Mucosa of descending colon (tissue), 3 donors: ENCODE results near the gene UBE3C. TPM values are rescaled to one million over a fixed set of nuclear protein-coding genes. Genes with fewer than 3 reads are reported as not detected.

ENCODE experiments used
- ATAC-seq: fragments of 200-7000 bp; cut with Tn5 transposase; one replicate; pipeline ENCODE4 v1.9.1; 2020; ENCODE audit warnings: mild to moderate bottlenecking, moderate library complexity
- DNase-seq, 3 donors: peaks; one replicate each; pipeline ENCODE4 v3.0.0-alpha.2; 2020
- H3K36me3 ChIP-seq: fragments of 200-600 bp; one replicate; pipeline ENCODE4 v1.8.0; 2021; ENCODE audit warnings: low read depth, mild to moderate bottlenecking
- H3K4me1 ChIP-seq: fragments of 200-600 bp; one replicate; pipeline ENCODE4 v1.8.0; 2021; ENCODE audit warnings: low read depth, mild to moderate bottlenecking
- H3K4me3 ChIP-seq: fragments of 200-600 bp; one replicate; pipeline ENCODE4 v1.8.0; 2021; ENCODE audit warnings: mild to moderate bottlenecking
- H3K9me3 ChIP-seq: fragments of 200-600 bp; one replicate; pipeline ENCODE4 v1.8.0; 2021; ENCODE audit warnings: mild to moderate bottlenecking
- CTCF ChIP-seq: fragments of 200-600 bp; IDR thresholded peaks from one replicate; pipeline ENCODE4 v1.8.0; 2022; ENCODE audit warnings: antibody characterized with exemption, mild to moderate bottlenecking
- intact Hi-C, 2 donors: fragments of 100-400 bp; cut with DNase I in 1 of 2; cut with micrococcal nuclease in 1 of 2; formaldehyde crosslinking; loops; one replicate each; pipeline versions ENCODE4 v1.11.0 to v1.11.1; 2022; cut with DNase I, micrococcal nuclease
- total RNA-seq, 3 donors: library from RNA; stranded (reverse); fragmentation: NEBNext Ultra II Directional in 2 of 3; extraction: Animal tissue kit (Norgen Biotek cat#: 25700) in 2 of 3; gene quantifications; one replicate each; pipeline versions ENCODE4 v1.2.1 to v1.2.4, GENCODE V29; 2021 to 2023
- donor health status: DM: no; HTN: no; CAD: no; lungs with moderate emphysema.
- donor health status: DM: no; HTN: no; CAD: no.
- donor health status: DM: no; HTN: yes; CAD: no.

Gene UBE3C
- total RNA-seq, 3 donors from 2014 or later: 58.1 to 68.0 (median 66.7) TPM

- Histone ChIP-seq H3K4me3 (no peak overlapping the region), H3K4me1 (no peaks in the 10 kb centered on the region), H3K36me3 (no peaks in the 10 kb centered on the region), H3K9me3 (no peaks in the 10 kb centered on the region)
- TF ChIP-seq CTCF: no peak
- intact Hi-C loops: no loop called here
- DNase-seq (no peak), ATAC-seq (no peak)
Observed at GRCh38 chr7:157266272-157266671, 127.5 kb downstream of the UBE3C start.

GRCh38 chr7:157267516-157267915 is 128.8 kb downstream of the UBE3C start:
- Histone ChIP-seq H3K36me3 (no peaks in the 10 kb centered on the region), H3K9me3 (no peaks in the 10 kb centered on the region), H3K4me3 (no peak overlapping the region), H3K4me1 (no peaks in the 10 kb centered on the region)
- DNase-seq: peak in 1 of 3 donors; percentile 22
- intact Hi-C loops: no loop called here
- ATAC-seq: no peak
- TF ChIP-seq CTCF: no peak

- ATAC-seq: no peak
- DNase-seq: peak in 1 of 3 donors; percentile 19
- Histone ChIP-seq H3K4me1 (no peaks in the 10 kb centered on the region), H3K4me3 (no peak overlapping the region), H3K9me3 (no peaks in the 10 kb centered on the region), H3K36me3 (no peaks in the 10 kb centered on the region)
- TF ChIP-seq CTCF: no peak
- intact Hi-C loops: no loop called here
Observed at GRCh38 chr7:157267956-157268355, 129.2 kb downstream of the UBE3C start.

DNA sequence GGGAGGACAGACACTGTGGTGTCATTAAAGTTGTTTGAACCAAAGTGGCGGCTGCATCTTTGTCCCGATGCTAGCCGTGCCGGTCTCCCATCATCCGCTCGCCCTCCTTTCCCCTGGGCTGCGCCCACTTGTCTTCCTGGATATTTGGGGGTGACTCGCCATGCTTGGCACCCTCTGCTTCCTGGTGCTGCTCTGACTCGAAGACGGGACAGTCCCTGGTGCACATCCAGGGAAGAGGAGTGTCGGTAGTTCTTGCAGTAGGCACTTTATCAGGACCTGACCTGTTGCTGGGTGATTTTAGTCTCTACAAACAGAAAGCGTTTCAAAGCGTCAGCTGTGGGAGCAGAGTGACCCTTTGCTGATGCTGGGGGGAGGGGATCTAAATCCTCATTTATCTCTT is 129.8 kb downstream of the UBE3C start:
- no peak for DNase-seq
- intact Hi-C loops: no loop called here
- no peaks in the 10 kb centered on the region for H3K9me3 ChIP-seq
- TF ChIP-seq CTCF: no peak
- no peak for ATAC-seq
- peaks cover 5% of the 10 kb centered on the region for H3K4me1 ChIP-seq
- no peaks in the 10 kb centered on the region for H3K36me3 ChIP-seq
- H3K4me3 ChIP-seq: no peak overlapping the region

GRCh38 chr7:157269341-157270059 is 130.8 kb downstream of the UBE3C start:
- Histone ChIP-seq H3K9me3 (no peaks in the 10 kb centered on the region), H3K4me1 (peaks cover 9% of the 10 kb centered on the region), H3K36me3 (no peaks in the 10 kb centered on the region), H3K4me3 (no peak overlapping the region)
- TF ChIP-seq CTCF: no peak
- peak in 1 of 3 donors; percentile 27 for DNase-seq
- ATAC-seq: no peak
- intact Hi-C loops: loop anchor here in 1 of 2 donors (10.0 kb wide), 1 partner anchor 315 kb away; no protein-coding TSS in a partner anchor
